ENCODE data around the gene RAD51C. TPM values are rescaled to one million over a fixed set of nuclear protein-coding genes. Genes with fewer than 3 reads are reported as not detected.

RAD51C gene
- polyA plus RNA-seq, 1 donor (not counting 4 experiments of a cell fraction or from before 2014, with no cell fraction given), result 41.8 TPM

- dilution Hi-C loops (cut with MboI; ENCODE audit: extremely low pct_ligation_motif_present, low sequenced_read_pairs), result no loop called here
- FAIRE-seq, result no peak
These were observed 60.6 kb downstream of the RAD51C start for GRCh38 chr17:58753026-58753425.

GRCh38 chr17:58755269-58755576 is 62.8 kb downstream of the RAD51C start:
- no peaks in the 10 kb centered on the region for H3K9me3 ChIP-seq (ENCODE audit: control insufficient read depth, low read depth, low read length)
- TF ChIP-seq CTCF (optimal IDR thresholded peaks at IDR 0.05 in 1 of 3, IDR thresholded peaks at IDR 0.05 in 1 of 3, conservative IDR thresholded peaks at IDR 0.05 in 1 of 3; ENCODE audit: extremely low read depth in 1 of 3, insufficient read depth in 2 of 3, low read length in 3 of 3) (no peak), EZH2 (IDR thresholded peaks at IDR 0.05; ENCODE audit: low read length) (no peak)
- peak overlapping the region; percentile 51 for H3K4me2 ChIP-seq (ENCODE audit: control insufficient read depth, extremely low read depth, insufficient read depth, low read depth, low read length)
- dilution Hi-C loops (cut with MboI; ENCODE audit: extremely low pct_ligation_motif_present, low sequenced_read_pairs), result no loop called here
- H3K79me2 ChIP-seq (ENCODE audit: control insufficient read depth, insufficient read depth, low read length), result no peaks in the 10 kb centered on the region
- peak overlapping the region in 2 of 3 experiments; percentile 36 to 67 for H3K4me3 ChIP-seq (ENCODE audit: control insufficient read depth in 2 of 3, extremely low read depth in 1 of 3, insufficient read depth in 2 of 3, low read depth in 1 of 3, low read length in 3 of 3)
- peaks cover 38% of the 10 kb centered on the region for H3K27me3 ChIP-seq (ENCODE audit: control insufficient read depth, extremely low read depth, insufficient read depth, low read length)
- H2AFZ ChIP-seq (ENCODE audit: control insufficient read depth, low read length), result no peak overlapping the region
- no peaks in the 10 kb centered on the region for H3K36me3 ChIP-seq (ENCODE audit: control insufficient read depth in 2 of 2, extremely low read depth in 1 of 2, insufficient read depth in 2 of 2, low read length in 2 of 2)
- peaks cover 11% of the 10 kb centered on the region for H3K4me1 ChIP-seq (ENCODE audit: control insufficient read depth, extremely low read depth, insufficient read depth, low read length)
- DNase-seq (ENCODE audit: low read depth, low spot score), result no peak
- no peaks in the 10 kb centered on the region for H4K20me1 ChIP-seq (ENCODE audit: control insufficient read depth, extremely low read depth, insufficient read depth, low read length)
- no peak overlapping the region for H3K27ac ChIP-seq (ENCODE audit: control insufficient read depth, insufficient read depth, low read length)
- no peaks in the 10 kb centered on the region for H3K9me1 ChIP-seq (ENCODE audit: control insufficient read depth, extremely low read depth, insufficient read depth, low read length)
- FAIRE-seq, result no peak
- no peak overlapping the region for H3K9ac ChIP-seq (ENCODE audit: control insufficient read depth, extremely low read depth, insufficient read depth, low read length)

More at GRCh38 chr17:58753026-58753425, 60.6 kb downstream of the RAD51C start:
- Histone ChIP-seq H3K27ac (ENCODE audit: control insufficient read depth, insufficient read depth, low read length) (no peak overlapping the region), H2AFZ (ENCODE audit: control insufficient read depth, low read length) (no peak overlapping the region), H3K4me1 (ENCODE audit: control insufficient read depth, extremely low read depth, insufficient read depth, low read length) (peaks cover 11% of the 10 kb centered on the region), H3K9me3 (ENCODE audit: control insufficient read depth, low read depth, low read length) (no peaks in the 10 kb centered on the region), H3K9me1 (ENCODE audit: control insufficient read depth, extremely low read depth, insufficient read depth, low read length) (no peaks in the 10 kb centered on the region), H3K4me3 (ENCODE audit: control insufficient read depth in 2 of 3, extremely low read depth in 1 of 3, insufficient read depth in 2 of 3, low read depth in 1 of 3, low read length in 3 of 3) (no peak overlapping the region), H4K20me1 (ENCODE audit: control insufficient read depth, extremely low read depth, insufficient read depth, low read length) (no peaks in the 10 kb centered on the region), H3K36me3 (ENCODE audit: control insufficient read depth in 2 of 2, extremely low read depth in 1 of 2, insufficient read depth in 2 of 2, low read length in 2 of 2) (no peaks in the 10 kb centered on the region), H3K4me2 (ENCODE audit: control insufficient read depth, extremely low read depth, insufficient read depth, low read depth, low read length) (no peak overlapping the region), H3K79me2 (ENCODE audit: control insufficient read depth, insufficient read depth, low read length) (no peaks in the 10 kb centered on the region), H3K9ac (ENCODE audit: control insufficient read depth, extremely low read depth, insufficient read depth, low read length) (no peak overlapping the region), H3K27me3 (ENCODE audit: control insufficient read depth, extremely low read depth, insufficient read depth, low read length) (peaks cover 33% of the 10 kb centered on the region)
- TF ChIP-seq EZH2 (IDR thresholded peaks at IDR 0.05; ENCODE audit: low read length) (no peak), CTCF (optimal IDR thresholded peaks at IDR 0.05 in 1 of 3, IDR thresholded peaks at IDR 0.05 in 1 of 3, conservative IDR thresholded peaks at IDR 0.05 in 1 of 3; ENCODE audit: extremely low read depth in 1 of 3, insufficient read depth in 2 of 3, low read length in 3 of 3) (no peak)
- no peak for DNase-seq (ENCODE audit: low read depth, low spot score)
